ENCODE results near the gene PANX1. TPM values are rescaled to one million over a fixed set of nuclear protein-coding genes. Genes with fewer than 3 reads are reported as not detected.

The PANX1 gene
- total and polyA plus RNA-seq, 2 experiments from 2014 or later: 13.0 to 16.5 TPM

- H3K4me3 ChIP-seq: no peak overlapping the region
- H3K9me3 ChIP-seq (ENCODE audit: low read depth): no peaks in the 10 kb centered on the region
- no peak overlapping the region for H3K27ac ChIP-seq
- peaks cover 20% of the 10 kb centered on the region for H3K36me3 ChIP-seq
- no peaks in the 10 kb centered on the region for H3K27me3 ChIP-seq
- H3K4me1 ChIP-seq (ENCODE audit: low read depth): no peaks in the 10 kb centered on the region
- TF ChIP-seq CTCF (IDR thresholded peaks at IDR 0.05; ENCODE audit: low read depth, low read length): no peak
- no peak for DNase-seq (ENCODE audit: low read depth in 1 of 2, low spot score in 1 of 2)
These were observed 53.3 kb downstream of the PANX1 start for GRCh38 chr11:94181943-94182342.

GRCh38 chr11:94183251-94183885 lies 54.7 kb downstream of the PANX1 start:
- Histone ChIP-seq H3K27me3 (no peaks in the 10 kb centered on the region), H3K4me3 (no peak overlapping the region), H3K27ac (no peak overlapping the region), H3K9me3 (ENCODE audit: low read depth) (no peaks in the 10 kb centered on the region), H3K36me3 (peaks cover 20% of the 10 kb centered on the region), H3K4me1 (ENCODE audit: low read depth) (no peaks in the 10 kb centered on the region)
- no peak for DNase-seq (ENCODE audit: low read depth in 1 of 2, low spot score in 1 of 2)
- TF ChIP-seq CTCF (IDR thresholded peaks at IDR 0.05; ENCODE audit: low read depth, low read length): no peak

- DNase-seq (ENCODE audit: low read depth in 1 of 2, low spot score in 1 of 2): peak; percentile 63 to 80
These were observed 55.2 kb downstream of the PANX1 start for GRCh38 chr11:94183886-94184264.

GRCh38 chr11:94184362-94184761 lies 55.7 kb downstream of the PANX1 start:
- TF ChIP-seq CTCF (IDR thresholded peaks at IDR 0.05; ENCODE audit: low read depth, low read length): no peak
- no peaks in the 10 kb centered on the region for H3K9me3 ChIP-seq (ENCODE audit: low read depth)
- no peak overlapping the region for H3K27ac ChIP-seq
- H3K4me3 ChIP-seq: no peak overlapping the region
- H3K4me1 ChIP-seq (ENCODE audit: low read depth): no peaks in the 10 kb centered on the region
- H3K27me3 ChIP-seq: no peaks in the 10 kb centered on the region
- DNase-seq (ENCODE audit: low read depth in 1 of 2, low spot score in 1 of 2): no peak
- peaks cover 18% of the 10 kb centered on the region for H3K36me3 ChIP-seq

More at GRCh38 chr11:94183886-94184264, 55.2 kb downstream of the PANX1 start:
- Histone ChIP-seq H3K9me3 (ENCODE audit: low read depth) (no peaks in the 10 kb centered on the region), H3K4me1 (ENCODE audit: low read depth) (no peaks in the 10 kb centered on the region), H3K27me3 (no peaks in the 10 kb centered on the region), H3K27ac (no peak overlapping the region), H3K36me3 (peaks cover 20% of the 10 kb centered on the region), H3K4me3 (no peak overlapping the region)
- TF ChIP-seq CTCF (IDR thresholded peaks at IDR 0.05; ENCODE audit: low read depth, low read length): peak; percentile 90

GRCh38 chr11:94184846-94185245 lies 56.2 kb downstream of the PANX1 start:
- H3K36me3 ChIP-seq: peaks cover 14% of the 10 kb centered on the region
- TF ChIP-seq CTCF (IDR thresholded peaks at IDR 0.05; ENCODE audit: low read depth, low read length): no peak

More at GRCh38 chr11:94184846-94185245, 56.2 kb downstream of the PANX1 start:
- H3K4me3 ChIP-seq: no peak overlapping the region
- no peaks in the 10 kb centered on the region for H3K9me3 ChIP-seq (ENCODE audit: low read depth)
- H3K4me1 ChIP-seq (ENCODE audit: low read depth): no peaks in the 10 kb centered on the region
- no peak overlapping the region for H3K27ac ChIP-seq
- DNase-seq (ENCODE audit: low read depth in 1 of 2, low spot score in 1 of 2): no peak
- no peaks in the 10 kb centered on the region for H3K27me3 ChIP-seq
